Lower leg skin (tissue), 3 donors: ENCODE data around the gene CEP170.
"Not testable (repeated sequence)": the region's sequence is repeated elsewhere in the genome, so short reads cannot be mapped to it uniquely, and the experiment has no call there.

Experiments
- CTCF ChIP-seq, 3 donors: fragments of 450-650 bp; IDR thresholded peaks; one replicate each; pipeline ENCODE4 v1.5.1; 2016; ENCODE audit warnings: antibody characterized with exemption in 3 of 3, mild to moderate bottlenecking in 3 of 3, moderate library complexity in 2 of 3
- POLR2A ChIP-seq, 2 donors: fragments of 450-650 bp; IDR thresholded peaks; one replicate each; pipeline ENCODE4 v1.6.1; 2016 to 2017; ENCODE audit warnings: antibody characterized with exemption in 2 of 2, mild to moderate bottlenecking in 1 of 2, moderate library complexity in 1 of 2

- TF ChIP-seq CTCF, POLR2A (IDR thresholded peaks at IDR 0.05): not testable (repeated sequence)
These were observed 51.9 kb downstream of the CEP170 start for GRCh38 chr1:243203196-243203595.
